NT2/D1 (cell line): ENCODE measurements around the gene ATG10.

Experiments used
- SUZ12 ChIP-seq: IDR thresholded peaks from 2 replicates; pipeline ENCODE4 v1.6.1; 2011; ENCODE audit not compliant: insufficient read length, insufficient read depth; ENCODE audit errors: extremely low read depth
- YY1 ChIP-seq: IDR thresholded peaks from 2 replicates; pipeline ENCODE4 v1.6.1; 2011; ENCODE audit not compliant: insufficient read length, insufficient read depth
- ZNF274 ChIP-seq: IDR thresholded peaks from 2 replicates; pipeline ENCODE4 v1.6.1; 2011; ENCODE audit warnings: mild to moderate bottlenecking, low read depth, low read length

GRCh38 chr5:81961651-81962440 is 10.0 kb upstream of the ATG10 start:
- TF ChIP-seq YY1, result no peak
- no peak for TF ChIP-seq ZNF274
- no peak for TF ChIP-seq SUZ12
